GM13977 (cell line): ENCODE measurements around the gene ADRB2.
"Not testable (repeated sequence)": the region's sequence is repeated elsewhere in the genome, so short reads cannot be mapped to it uniquely, and the experiment has no call there.

Experiments used
- DNase-seq: peaks from one replicate; pipeline ENCODE4 v3.0.0; 2012; ENCODE audit warnings: low spot score
- in situ Hi-C: fragments of 300-500 bp; cut with MboI; formaldehyde crosslinking; loops from one replicate; pipeline ENCODE4 v1.12.0; 2022; ENCODE audit warnings: low sequenced_read_pairs, low pct_unique_long_range_greater_than_20kb, mixed read lengths, inconsistent platforms; ENCODE audit not compliant: unreplicated experiment
- TF ChIP-seq, protein P1 (sequence below): IDR thresholded peaks from 2 replicates; pipeline ENCODE4 v1.5.1; 2012; ENCODE audit warnings: mild to moderate bottlenecking, control low read depth; ENCODE audit not compliant: insufficient read depth; ENCODE audit errors: extremely low read depth, missing control alignments

Gene ADRB2

DNA sequence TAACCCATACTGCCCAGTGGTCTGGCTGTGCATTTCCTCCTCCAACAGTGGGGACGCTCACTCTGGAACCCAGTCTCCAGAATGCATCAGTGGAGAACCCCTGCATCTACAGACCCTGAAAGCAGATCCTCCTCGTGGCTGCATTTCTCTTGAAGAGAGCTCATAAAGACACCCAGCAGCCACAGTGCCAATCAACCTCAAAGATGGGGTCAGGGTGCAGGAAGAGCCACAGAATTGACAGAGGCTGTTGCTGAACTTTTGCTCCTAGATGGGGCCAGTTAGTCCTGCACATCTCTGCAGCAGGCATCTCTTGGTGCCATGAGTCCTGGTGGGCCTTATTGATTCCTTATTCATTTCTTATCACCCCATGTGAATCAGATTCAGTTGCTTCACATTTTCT is 39.6 kb downstream of the ADRB2 start:
- DNase-seq: no peak
- in situ Hi-C loops: no loop called here
- TF ChIP-seq, protein P1, sequence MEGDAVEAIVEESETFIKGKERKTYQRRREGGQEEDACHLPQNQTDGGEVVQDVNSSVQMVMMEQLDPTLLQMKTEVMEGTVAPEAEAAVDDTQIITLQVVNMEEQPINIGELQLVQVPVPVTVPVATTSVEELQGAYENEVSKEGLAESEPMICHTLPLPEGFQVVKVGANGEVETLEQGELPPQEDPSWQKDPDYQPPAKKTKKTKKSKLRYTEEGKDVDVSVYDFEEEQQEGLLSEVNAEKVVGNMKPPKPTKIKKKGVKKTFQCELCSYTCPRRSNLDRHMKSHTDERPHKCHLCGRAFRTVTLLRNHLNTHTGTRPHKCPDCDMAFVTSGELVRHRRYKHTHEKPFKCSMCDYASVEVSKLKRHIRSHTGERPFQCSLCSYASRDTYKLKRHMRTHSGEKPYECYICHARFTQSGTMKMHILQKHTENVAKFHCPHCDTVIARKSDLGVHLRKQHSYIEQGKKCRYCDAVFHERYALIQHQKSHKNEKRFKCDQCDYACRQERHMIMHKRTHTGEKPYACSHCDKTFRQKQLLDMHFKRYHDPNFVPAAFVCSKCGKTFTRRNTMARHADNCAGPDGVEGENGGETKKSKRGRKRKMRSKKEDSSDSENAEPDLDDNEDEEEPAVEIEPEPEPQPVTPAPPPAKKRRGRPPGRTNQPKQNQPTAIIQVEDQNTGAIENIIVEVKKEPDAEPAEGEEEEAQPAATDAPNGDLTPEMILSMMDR: no peak

DNA sequence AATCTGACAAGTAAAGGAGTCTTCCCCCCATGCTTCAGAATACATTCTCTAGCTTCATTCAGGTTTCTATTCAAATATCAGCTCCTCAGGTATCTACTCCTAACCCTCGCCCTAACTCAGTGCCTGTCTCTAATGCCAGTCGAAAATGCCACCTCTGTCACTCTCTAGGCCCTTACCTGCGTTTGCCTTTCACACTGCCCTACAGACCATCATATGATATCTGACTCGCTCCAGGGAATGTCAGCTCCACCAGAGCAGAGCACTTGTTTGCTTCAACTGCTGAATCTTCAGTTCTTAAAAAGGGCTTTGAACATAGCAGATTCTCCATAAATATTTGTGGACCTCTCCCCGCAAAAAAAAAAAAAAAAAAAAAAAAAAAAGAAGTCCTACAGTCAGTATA is 46.7 kb downstream of the ADRB2 start:
- TF ChIP-seq, protein P1: no peak
- DNase-seq: no peak
- in situ Hi-C loops: no loop called here

- in situ Hi-C loops: no loop called here
- DNase-seq: no peak
- TF ChIP-seq, protein P1: no peak
These were observed 47.5 kb downstream of the ADRB2 start for GRCh38 chr5:148873690-148874485.

DNA sequence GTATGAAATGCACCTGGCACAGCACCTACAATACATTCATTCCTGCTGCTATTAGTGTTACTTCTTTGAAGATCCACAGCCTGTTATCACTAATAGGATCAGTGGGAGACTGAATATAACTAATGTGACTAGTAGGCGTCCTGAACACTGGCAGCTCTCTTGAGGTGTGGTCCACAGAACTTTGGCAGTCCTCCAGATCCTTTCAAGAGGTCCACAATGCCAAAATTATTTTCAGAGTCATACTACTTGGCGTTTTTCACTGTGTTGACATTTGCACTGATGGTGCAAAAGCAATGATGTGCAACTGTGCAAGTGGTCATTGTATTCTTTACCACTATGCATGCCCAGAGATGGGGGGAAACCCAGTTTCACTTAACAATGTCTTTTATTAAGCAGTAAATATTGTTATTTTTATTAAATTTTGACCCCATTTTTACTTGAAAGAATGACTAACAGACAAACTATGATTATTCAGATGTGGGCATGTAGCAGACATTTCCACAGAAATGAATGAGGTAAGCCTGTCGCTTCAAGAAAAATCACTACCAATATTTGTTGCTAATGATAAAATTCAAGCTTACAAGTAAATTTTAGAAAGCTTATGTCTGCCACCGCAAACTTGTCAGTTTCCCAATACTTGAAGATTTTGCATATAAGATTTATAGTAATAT is 48.9 kb downstream of the ADRB2 start:
- TF ChIP-seq, protein P1: no peak
- in situ Hi-C loops: no loop called here
- DNase-seq: no peak

DNA sequence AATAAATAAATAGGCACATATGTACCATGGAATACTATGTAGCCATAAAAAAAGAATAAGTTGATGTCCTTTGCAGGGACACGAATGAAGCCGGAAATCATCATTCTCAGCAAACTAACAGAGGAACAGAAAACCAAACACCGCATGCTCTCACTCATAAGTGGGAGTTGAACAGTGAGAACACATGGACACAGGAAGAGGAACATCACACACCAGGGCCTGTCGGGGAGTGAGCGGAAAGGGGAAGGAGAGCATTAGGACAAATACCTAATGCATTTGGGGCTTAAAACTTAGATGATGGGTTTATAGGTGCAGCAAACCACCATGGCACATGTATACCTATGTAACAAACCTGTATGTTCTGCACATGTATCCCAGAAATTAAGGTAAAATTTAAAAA is 51.0 kb downstream of the ADRB2 start:
- in situ Hi-C loops: not testable (repeated sequence)

More for the DNA sequence above, 51.0 kb downstream of the ADRB2 start:
- not testable (repeated sequence) for DNase-seq
